Measurements from ENCODE around the gene CDH4.

The CDH4 gene

DNA sequence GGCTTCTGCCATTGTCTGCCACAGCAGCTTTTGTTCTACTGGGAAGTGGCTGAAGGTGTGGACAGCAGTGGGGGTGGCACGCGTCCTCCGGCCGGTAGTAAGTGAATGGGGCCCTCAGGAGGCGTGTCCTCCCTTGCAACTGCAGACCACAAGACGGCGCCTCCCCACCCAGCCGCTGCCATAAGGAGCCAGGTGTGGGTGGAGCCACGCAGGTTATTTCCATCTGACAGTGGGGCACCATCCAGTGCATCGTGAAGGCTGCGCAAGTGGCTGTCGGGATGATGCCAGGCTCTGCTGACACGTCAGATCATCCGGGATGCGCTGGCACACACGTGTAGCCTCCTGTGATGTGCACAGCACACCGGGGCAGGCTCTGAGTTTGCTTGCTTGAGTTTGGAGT lies 379.7 kb downstream of the CDH4 start:
- DNase-seq (ENCODE audit: low spot score), result no peak

DNA sequence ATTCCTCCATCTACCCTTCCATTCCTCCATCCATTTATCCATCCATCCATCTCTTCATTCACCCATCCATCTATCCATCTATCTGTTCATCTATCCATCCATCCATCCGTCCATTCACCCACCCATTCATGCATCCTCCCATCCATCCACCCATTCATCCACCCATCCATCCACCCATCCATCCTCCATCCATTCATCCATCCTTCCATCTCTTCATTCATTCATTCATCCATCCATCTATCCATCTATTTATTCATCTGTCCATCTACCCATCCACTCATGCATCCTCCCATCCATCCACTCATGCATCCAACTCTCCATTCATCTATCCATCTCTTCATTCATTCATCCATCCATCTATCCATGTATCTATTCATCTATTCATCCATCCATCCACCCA lies 380.9 kb downstream of the CDH4 start:
- DNase-seq (ENCODE audit: low spot score), result no peak

DNA sequence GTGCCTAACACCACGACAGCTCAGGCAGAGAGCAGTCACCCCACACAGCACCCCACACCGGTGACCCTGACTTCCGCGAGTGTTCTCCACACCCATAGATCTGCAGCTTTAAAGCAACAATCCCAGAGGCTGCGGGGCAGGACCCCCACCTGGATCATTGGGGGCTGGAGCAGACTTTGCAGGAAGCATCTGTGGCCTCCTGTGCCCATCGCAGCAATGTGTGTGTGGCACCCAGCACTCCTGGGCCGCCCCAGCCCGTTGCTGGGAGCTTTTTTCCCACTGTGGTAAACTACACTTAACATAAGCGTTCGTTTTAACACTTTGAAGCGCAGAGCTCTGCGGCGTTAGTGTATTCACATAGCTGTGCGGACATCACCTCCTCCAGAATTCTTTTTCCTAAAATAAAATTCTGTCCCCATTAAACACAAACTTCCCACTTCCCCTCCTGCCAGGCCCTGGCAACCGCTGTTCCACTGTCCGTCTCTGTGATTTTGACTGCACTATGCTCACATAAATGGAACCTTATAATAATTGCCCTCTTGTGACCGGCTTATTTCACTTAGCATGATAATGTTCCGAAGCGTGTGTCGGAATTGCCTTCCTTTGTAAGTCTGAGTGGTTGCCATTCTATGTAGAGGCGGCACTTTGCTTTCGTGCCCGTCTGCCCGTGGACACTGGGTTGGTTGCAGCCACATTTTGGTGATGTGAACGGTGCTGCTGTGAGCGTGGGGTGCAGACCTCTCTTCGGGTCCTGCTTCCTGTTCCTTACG lies 382.5 kb downstream of the CDH4 start:
- DNase-seq (ENCODE audit: low spot score), result no peak

DNA sequence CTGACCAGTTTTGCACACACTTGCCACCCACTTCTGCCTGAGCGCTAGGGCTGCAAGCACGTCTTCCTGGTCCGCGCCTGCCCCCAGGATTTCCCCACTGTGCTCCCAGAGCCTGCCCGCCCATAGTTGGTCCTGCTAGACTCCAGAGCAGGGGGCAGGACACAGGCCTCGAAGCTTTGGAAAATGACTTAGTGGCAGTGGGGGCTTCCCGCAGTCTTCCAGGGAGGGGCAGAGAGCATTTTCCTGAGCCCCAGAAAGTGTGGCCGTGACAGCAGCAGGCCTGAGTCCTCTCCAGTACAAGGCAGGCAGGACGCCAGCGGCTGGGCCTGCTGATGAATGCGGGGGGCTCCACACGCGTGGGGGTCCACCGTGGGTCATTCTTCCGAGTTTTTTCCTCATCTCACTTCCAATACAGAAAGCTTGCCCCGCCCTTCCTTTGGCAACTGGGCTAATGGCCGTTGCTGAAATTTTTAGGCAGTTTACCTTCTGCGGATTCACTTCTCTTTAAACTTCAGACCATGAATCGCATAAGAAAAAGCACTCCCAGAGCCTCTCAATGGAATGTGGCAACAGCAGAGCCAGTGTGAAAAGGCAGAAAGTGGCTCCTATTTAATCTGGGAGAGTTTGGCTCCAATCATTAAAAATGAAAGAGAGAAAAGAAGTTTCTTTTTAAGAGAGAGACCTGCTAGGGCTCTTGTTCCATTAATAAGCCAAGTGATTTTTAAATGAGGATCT lies 383.8 kb downstream of the CDH4 start:
- no peak for DNase-seq (ENCODE audit: low spot score)

DNA sequence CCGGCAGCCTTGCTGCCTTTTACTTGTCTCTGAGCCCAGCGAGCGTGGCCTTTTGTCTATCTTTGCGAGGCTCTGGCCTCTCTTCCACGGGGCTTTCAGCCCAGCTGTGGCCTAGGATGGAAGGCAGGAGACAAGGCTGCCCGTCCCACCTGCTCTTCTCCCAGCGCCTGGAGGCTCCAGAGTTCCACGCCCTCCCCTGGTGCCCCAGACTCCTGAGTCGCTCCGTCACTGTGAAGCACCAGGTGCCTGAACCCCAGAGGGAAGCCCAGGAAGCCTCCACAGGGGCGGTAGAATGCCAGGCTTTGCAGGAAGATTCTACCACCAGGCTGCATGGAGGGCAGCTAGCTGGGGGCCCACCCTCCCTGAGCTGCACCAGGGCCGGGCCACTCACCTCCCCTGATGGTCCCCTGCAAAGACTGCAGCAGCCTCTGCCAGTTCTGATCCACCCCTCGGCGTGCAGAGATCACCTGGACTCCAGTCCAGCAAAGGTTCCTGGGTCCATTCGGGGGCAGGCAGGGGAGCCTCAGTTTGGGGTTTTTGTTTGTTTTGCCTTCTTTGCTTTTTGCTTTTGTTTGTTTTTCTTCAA lies 384.6 kb downstream of the CDH4 start:
- DNase-seq (ENCODE audit: low spot score), result no peak

DNA sequence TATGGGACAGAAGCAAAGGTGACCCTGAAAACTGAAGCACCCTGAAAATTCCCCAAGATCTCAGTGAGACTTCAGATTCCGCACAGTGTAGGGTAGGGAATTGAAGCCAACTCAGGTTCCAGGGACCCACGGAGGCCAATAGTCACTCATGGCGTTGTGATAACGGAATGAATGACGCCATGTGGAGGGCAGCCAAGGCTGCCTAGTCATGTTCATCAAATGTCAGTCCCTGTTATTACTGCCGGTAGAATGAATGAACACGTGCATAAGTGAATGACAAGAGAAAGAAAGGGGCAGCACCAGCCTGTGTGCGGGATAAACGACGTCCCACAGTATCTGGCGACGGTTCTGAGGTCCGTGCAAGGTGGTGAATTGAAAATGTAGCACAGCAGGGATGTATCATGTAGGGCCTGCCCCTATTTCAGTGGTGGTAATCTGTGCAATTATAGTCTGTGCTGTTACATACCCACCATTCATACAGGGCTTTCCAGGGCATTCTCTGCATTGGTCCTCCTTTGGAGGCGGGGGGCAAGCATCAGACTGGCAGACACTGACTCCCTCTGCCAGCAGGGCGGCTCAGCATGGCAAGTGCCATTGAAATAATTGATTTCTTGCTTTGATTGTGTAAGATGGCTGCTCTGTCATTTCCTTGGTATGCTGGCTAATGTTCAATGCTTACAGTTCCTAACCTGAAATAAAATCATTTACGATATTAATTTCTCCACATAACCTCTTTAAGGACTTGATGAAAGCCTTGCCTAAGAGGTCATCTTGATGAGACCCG lies 386.9 kb downstream of the CDH4 start:
- DNase-seq (ENCODE audit: low spot score), result no peak

DNA sequence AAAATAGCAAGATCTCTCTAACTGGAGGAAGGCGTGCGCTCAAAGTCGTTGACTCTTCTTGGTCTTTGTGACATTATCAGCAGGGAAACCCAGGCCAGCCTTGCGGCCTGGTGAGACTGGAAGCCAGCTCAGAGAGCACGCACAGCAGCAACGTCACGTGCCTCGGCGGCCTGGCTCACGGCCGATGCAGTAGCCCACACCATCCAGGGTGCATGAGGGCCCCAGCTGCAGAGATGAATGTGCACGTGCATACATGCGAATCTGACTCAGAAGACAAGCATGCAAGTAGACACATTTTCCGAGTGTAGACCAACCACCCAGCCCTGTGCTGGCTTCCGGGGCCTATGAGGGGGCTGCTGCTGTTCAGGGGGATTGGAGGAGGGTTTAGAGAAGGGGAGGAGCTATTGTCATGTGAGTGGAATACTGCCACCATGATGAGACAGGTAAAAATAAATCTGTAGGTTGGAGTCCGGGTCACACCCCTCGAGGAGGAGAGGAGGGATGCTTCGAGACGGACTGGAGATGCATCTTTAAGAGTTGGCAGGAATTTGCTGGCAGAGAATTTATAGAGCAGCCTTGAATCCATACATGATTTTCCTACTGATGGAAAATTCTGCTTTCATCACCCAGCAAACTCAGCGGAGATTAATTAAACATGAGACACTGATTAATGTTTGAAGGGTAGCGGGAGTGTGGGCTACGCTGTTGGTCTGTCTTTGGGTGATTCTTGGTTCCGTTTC lies 388.2 kb downstream of the CDH4 start:
- DNase-seq (ENCODE audit: low spot score), result no peak

DNA sequence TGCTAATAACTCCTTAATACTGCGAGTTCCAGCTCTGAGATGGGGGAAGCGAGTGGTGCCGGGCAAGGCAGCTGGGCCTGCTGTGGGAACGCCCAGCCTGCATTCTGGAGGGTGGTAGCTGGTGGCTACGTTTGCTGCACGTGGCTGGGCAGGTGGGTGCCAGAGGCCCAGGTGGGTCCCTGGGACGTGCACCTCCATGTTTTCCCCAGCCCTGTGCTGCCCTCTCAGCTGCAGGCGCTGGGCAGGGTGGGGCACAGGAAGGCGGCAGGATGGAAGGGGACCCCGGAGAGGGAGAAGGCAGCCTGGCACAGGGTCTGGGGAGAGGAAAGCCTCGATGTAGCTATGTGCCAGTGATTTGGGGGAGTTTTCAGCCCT lies 388.8 kb downstream of the CDH4 start:
- DNase-seq (ENCODE audit: low spot score), result no peak

DNA sequence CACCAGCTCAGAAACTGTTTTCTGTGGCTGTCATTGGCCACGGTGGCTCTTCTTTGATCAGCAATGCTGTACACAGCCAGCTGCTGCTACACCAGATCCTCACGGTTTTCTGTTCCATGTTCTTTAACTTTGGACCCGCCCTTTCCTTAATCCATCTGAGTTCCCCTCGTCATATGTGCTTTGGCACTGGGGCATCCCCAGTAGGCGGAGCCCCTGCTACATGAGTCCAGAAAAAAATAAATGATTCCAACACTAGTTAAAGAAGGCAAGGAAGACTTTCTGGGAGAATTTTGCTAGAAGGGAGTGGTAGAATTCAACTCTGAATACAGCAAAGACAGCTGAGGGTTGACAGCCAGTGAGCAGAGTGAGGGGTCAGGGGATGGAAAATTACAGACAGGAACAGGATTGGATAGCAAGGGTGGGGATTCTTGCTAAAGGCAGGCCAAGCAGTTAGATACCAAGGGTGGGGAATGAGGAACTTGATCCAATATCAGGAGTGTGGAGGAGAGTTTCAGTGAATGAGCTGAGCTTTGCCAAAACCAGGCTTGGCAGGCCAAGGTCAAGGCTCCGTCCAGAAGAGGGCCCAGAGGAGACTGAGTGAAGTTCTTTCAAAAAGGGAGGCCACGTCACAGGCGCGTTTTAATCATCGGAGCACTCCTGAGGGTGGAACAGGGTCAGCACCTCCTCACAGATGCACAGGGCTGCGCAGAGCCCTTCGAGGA lies 391.8 kb downstream of the CDH4 start:
- no peak for DNase-seq (ENCODE audit: low spot score)

DNA sequence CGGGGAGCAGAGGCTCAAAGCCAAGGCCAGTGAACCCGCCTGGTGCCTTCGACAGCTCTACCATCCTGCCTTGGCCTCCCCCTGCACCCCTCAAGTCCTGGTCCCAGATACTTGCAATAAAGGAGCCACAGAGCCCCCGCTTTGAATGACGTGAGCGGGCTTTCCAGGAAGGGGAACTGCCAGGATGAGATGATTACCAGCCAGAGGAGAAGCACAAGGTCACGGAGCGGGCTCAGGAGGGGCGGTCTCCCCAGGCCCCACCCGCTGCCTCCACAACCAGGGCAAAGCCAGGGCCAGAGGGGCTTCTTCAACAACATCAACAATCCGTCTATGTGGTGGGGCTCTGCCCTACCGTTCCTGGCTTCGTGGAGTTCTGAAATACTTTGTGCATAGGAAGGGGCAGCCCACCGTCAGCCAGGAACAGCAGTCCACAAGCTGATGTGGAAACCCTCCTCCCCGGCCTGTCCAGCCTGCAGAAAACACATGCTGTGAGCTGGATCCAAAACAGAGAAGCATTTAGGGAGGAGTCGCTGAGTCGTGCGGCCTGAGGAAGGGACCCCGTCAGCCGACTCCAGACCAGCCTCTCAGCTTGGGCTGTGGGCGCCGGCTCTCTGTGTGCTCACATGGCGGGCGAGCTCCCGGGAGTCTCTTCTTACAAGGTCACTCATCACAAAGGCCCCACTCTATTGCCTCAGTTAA lies 392.5 kb downstream of the CDH4 start:
- DNase-seq (ENCODE audit: low spot score), result no peak

DNA sequence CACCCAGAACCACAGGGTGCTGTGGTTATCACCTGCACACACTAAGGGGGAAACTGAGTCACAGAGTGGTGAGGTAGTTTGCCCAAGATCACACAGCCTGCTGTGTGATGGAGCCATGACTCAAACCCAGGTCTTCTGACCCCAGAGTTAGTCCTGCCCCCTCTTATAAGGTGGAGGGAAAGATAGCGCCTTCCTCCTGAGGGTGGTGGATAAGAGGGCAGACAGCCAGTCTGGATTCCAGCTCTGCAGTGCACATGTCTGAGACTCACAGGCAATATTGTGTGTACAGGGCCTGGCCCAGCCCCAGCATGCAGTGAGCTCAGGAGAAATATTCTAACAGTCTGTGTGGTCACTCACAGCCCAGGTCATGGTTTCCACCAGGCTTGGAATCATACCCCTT lies 393.7 kb downstream of the CDH4 start:
- no peak for DNase-seq (ENCODE audit: low spot score)

DNA sequence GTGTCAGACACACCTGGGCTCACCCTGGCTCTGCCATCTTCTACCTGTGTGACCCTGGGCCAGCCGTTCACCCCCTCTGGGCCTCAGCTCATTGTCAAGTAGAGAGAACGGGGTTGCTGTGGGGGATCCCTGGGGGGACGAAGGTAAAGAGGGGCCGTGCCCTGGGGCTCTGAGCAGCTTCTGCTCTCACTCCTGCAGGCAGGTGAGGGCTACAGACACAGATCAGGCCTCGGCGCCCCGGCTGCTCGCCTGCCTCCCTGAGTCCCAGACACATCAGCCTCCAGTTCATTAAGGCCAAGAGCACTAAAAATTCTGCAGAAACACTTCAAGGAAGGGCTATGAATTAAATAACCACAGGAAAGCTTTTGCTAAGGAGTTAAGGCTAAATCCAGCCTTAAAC lies 394.4 kb downstream of the CDH4 start:
- no peak for DNase-seq (ENCODE audit: low spot score)

DNA sequence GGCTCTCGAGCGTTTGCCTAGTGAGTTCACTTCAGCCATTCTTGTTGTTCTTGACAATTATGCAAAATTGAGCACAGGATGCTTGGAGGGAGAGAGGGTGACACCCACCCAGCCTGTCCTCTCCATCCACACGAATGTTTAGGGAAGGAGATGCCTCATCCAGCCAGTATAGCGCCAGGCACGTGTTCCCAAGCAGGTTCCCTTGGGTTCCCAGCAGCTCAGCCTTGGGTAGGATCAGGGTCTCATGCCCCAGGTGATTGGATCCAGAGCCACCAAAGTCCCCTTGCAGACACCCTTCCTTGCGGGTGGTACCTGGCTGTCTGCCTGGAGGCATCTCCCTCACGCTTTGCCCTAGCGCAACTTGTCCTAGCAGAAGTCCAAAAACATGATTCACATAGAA lies 394.9 kb downstream of the CDH4 start:
- DNase-seq (ENCODE audit: low spot score), result no peak

DNA sequence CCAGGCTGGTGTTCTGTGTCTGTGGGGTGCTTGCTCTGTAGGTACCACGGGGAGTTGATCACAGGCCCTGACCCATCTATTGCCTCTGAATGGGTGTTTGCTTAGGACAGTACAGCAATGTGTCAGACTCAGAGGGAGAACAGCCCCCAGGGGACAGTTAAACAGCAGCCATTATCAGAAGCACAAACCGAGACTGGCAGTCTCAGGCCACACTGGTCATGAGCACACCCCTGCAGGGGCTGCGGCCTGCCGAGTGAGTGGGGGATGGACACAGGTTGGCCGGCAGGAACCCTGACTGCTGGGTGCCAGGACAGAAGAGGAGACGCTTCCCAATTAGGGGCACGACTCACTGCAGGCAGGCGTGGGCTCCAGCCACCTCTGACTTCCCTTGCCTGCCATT lies 395.6 kb downstream of the CDH4 start:
- no peak for DNase-seq (ENCODE audit: low spot score)

DNA sequence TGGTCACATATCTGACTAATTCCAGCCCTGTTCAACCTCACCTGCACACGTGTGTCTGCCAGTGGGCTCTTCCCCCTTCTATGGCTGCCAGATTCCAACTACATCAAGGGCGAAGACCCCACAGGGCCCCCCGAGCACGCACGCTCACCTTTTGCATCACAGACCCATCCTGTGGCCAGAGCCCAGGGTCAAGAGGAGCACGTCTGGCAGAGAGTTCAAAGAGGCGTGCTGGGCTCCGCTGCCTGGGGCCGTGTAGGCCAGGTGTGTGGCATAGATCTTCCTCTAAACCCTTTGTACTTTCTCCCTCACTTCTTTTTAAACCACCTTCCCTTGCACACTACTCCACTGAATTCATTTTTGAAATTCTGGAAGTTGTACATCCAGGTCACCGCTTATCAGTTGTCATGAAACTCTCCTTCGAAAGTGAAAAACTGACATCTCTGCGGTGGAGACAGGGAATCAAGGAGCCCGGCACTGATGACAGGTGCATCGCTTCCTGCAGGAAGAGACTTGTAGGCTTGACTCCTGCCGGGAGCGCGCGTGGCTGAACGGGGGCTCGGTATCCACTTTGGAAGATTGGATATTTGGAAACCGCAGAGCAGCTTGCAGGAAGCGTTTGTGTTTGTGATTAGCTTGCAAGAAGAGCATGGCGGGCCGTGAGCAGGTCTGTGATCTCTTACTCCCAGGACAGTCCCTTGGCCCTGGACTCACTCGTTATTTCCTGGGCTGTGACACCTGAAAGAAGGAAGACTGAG lies 397.2 kb downstream of the CDH4 start:
- no peak for DNase-seq (ENCODE audit: low spot score)

DNA sequence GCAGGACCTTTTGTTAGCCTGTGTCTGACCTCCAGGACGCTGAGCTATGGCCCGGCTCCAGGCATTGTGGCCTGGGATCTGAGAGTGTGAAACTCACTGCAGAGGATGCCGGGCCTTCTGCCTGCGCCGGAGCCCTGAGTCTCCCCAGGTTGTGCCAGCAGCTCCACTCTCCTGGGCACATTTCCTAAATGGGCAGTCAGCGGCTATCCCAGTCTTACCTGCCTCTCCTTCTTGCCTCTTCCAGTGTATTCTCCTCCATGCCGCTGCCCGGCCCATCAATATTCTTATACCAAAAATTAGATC lies 397.8 kb downstream of the CDH4 start:
- DNase-seq (ENCODE audit: low spot score), result no peak

DNA sequence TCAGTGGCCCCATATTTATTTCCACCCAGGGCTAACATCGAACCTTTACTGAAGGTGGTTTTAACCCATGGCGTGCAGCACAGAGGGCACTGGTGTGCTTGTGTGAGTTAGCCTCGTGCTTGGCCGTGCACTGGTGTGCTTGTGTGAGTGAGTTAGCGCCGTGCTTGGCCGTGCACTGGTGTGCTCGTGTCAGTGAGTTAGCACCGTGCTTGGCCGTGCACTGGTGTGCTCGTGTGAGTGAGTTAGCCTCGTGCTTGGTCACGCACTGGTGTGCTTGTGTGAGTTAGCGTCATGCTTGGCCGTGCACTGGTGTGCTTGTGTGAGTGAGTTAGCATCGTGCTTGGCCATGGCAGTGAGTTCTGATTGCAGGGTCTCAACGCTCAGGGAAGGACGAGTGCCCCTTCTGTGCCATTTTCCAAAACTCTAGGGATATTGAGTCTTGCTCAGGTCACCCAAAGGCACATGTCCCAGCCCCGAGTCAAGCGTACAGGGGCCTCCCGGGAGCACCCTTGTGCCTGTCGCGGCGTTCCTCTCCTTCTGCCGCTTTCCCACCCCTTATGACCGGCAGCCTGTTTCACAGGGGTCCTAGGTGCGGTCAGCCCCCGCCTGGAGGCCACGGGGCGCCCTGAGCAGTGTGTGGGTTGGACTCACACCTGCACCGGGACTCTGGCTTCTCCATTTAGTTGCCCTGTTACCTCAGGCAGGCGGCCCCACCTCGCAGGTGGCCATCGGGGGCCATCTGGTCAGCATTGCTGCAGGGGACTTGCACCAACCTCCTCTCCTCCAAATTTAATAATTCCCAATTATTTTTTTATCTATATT lies 399.1 kb downstream of the CDH4 start:
- no peak for DNase-seq (ENCODE audit: low spot score)

DNA sequence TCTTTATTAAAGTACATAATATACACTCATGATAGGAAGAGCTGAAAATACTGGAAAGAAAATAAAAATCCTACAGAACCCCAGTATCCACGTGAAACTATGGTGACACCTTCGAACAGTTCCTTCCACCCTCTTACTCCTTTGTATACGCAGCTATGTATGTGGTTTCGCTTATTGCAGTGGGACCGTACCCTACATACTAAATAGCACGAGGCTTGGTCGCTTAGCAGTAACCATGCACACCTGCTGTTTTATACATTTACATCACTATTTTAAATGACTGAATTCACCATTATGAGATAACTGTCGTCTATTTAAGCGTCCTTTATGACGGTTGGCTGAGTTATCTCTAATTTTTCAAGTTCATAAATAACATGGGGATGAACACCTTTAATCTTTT lies 400.1 kb downstream of the CDH4 start:
- DNase-seq (ENCODE audit: low spot score), result no peak

DNA sequence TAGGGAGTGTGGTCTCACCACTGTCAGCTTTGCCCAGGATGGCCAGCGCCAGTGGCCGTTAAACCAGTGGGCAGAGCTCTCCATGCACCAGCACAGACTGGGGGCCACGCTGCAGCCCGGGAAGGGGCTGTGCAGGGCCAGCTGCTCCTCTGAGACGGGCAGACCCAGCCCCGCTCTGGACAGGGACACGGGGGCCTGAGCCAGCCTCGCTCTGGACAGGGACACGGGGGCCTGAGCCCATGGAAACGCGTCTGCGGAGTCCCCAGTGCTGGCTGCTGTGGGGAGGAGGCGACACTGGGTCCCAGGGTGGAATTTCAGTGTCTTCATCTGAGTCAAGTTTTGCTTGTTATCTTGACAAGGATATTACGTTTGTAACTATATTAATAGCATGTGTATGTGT lies 402.7 kb downstream of the CDH4 start:
- no peak for DNase-seq (ENCODE audit: low spot score)
